ENCODE measurements around the gene PARM1.
A peak's percentile ranks its signal among the peaks of the same experiment; 100 is the strongest.

Gene PARM1

DNA sequence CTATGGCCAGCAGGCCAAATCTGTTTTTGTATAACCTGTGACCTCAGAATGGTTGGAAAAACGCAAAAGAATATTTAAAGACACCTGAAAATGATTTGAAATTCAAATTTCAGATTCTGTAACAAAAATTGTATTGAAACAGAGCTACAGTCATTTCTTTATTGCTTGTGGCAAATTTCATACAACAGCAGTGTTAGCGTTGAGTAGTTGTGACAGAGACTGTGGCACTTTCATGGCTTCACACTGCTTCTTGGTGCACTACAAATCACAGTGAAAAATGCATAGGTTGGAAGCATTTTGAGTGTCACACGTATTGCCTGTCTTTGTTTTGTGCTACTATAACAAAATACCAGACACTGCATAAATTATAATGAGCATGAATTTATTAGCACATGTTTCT is 12.2 kb upstream of the PARM1 start:
- DNase-seq (ENCODE audit: insufficient read length) (no peak), FAIRE-seq (no peak)
- no peak for TF ChIP-seq TAF1 (IDR thresholded peaks at IDR 0.05; ENCODE audit: borderline replicate concordance, low read depth, low read length)
- TF ChIP-seq POLR2AphosphoS5 (IDR thresholded peaks at IDR 0.05; ENCODE audit: low read depth, low read length), result no peak
- no peak for TF ChIP-seq POLR2A (IDR thresholded peaks at IDR 0.05; ENCODE audit: low read depth, low read length)

DNA sequence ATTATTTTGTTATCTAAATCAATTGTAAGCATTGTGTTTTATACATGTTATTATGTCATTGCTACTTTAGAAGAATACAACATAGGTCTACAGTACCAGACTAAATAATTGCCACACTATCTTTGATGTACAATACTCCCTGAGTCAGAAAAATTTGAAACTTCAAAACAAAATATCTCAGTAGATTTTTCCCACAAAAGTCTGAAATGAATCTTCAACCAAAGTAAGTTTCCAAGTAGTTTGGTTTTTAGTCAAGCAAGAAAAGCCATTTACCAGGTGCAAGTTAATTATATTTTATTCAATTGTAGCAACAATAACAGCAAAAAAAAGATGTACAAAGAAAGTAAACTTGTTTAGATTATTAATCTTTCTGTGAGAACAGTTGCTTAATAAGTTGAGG is 11.4 kb upstream of the PARM1 start:
- FAIRE-seq (no peak), DNase-seq (ENCODE audit: insufficient read length) (no peak)
- TF ChIP-seq POLR2AphosphoS5 (IDR thresholded peaks at IDR 0.05; ENCODE audit: low read depth, low read length) (no peak), TAF1 (IDR thresholded peaks at IDR 0.05; ENCODE audit: borderline replicate concordance, low read depth, low read length) (no peak), POLR2A (IDR thresholded peaks at IDR 0.05; ENCODE audit: low read depth, low read length) (no peak)

DNA sequence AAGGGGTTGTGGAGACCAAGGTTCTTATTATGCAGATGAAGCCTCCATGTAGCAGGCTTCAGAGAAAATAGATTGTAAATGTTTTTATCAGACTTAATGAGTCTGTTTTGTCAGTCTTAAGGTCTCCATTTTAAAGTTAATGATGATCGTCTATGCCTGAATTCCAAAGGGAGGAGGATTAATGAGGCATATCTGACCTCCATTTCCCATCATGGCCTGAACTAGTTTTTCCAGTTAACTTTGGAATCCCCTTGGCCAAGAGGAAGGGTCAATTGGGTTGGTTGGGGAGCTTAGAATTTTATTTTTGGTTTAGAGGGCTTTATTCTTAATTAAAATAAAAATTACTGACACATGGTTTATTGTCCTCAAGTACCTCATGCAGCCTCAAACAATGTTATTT is 6.9 kb upstream of the PARM1 start:
- TF ChIP-seq TAF1 (IDR thresholded peaks at IDR 0.05; ENCODE audit: borderline replicate concordance, low read depth, low read length) (no peak), POLR2A (IDR thresholded peaks at IDR 0.05; ENCODE audit: low read depth, low read length) (no peak), POLR2AphosphoS5 (IDR thresholded peaks at IDR 0.05; ENCODE audit: low read depth, low read length) (no peak)
- no peak for FAIRE-seq
- DNase-seq (ENCODE audit: insufficient read length), result no peak

DNA sequence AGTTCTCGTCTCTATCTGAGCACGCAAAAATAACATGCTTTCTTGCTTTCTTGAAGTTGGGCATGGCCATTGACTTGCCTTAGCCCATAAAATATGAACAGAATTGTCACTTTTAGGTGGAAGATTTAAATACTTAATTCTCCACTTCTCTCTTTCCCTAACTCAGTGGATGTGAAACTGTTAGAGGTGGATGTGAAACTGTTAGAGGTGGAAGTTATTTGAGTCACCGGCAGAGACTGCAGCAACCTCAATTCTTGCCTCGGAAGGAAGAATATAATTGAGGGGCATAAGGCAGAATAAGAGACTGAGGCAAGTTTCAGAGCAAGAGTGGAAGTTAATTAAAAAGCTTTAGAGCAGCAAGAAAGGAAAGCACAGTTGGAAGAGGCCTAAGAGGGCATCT is 2.8 kb upstream of the PARM1 start:
- TF ChIP-seq POLR2AphosphoS5 (IDR thresholded peaks at IDR 0.05; ENCODE audit: low read depth, low read length) (no peak), POLR2A (IDR thresholded peaks at IDR 0.05; ENCODE audit: low read depth, low read length) (no peak), TAF1 (IDR thresholded peaks at IDR 0.05; ENCODE audit: borderline replicate concordance, low read depth, low read length) (no peak)
- FAIRE-seq, result peak; percentile 58
- no peak for DNase-seq (ENCODE audit: insufficient read length)

DNA sequence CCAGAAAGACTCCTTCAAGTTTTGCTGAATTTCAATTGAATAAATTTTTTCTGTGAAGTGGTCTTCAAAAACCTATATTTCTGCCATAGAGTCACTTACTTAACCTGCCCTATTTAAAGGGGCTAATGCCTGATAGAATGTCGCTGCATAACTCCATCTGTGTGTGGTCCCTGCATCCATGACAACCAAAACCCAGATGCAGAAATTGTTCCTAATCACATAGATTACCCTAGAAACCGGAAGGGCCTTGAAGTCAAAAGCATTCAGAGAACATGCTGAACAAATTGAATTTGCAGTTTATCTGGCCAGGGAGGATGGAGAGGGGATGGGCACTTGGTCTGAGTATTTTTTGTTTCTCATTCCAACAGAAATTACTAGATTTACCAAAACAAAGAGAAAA is 1.5 kb upstream of the PARM1 start:
- no peak for DNase-seq (ENCODE audit: insufficient read length)
- TF ChIP-seq POLR2A (IDR thresholded peaks at IDR 0.05; ENCODE audit: low read depth, low read length), result no peak
- TF ChIP-seq POLR2AphosphoS5 (IDR thresholded peaks at IDR 0.05; ENCODE audit: low read depth, low read length), result no peak
- no peak for TF ChIP-seq TAF1 (IDR thresholded peaks at IDR 0.05; ENCODE audit: borderline replicate concordance, low read depth, low read length)
- peak; percentile 14 for FAIRE-seq

DNA sequence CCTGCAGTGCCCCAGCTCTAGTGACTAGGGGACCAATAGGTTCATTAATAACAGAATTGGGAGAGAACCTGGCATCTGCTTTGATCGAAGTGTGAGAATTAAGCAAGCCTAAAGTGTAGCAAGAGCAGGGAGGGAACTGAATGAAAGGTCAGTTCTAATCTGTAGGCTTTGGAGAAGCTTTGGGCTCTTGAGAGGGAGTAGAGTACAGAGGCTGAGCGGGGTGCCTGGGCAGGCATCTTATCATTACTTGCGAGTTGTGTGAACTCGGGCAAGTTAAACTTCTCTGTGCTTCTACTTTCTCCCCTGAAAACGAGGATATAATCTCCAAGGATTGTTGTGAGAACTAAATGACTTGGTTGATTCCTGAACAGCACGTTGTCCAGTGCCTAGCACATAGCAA is 906 bp upstream of the PARM1 start:
- no peak for FAIRE-seq
- no peak for TF ChIP-seq POLR2A (IDR thresholded peaks at IDR 0.05; ENCODE audit: low read depth, low read length)

DNA sequence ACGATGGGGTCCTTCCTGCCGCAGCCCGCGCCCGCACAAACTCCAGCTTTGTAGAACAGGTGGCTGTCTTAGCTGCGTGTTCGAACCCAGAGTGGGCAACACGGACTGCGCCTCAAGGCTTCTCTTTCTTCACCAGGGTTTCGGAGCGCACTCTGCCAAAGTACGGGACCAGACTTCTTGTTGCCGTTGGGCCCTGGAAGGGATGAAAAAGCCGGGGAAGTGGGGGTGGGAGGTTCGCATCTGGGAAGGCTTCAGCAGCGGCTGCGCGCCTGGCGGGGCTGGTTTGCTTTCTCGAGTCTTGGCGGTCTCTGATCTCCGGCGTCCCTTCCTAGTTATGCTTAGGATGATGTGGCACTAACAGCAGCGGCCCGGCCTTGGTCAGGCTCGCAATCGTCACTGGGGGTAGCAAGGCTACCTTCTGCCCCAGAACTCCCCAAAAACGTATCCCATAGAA is 673 bp downstream of the PARM1 start:
- no peak for TF ChIP-seq POLR2A (IDR thresholded peaks at IDR 0.05; ENCODE audit: low read depth, low read length)
- no peak for TF ChIP-seq TAF1 (IDR thresholded peaks at IDR 0.05; ENCODE audit: borderline replicate concordance, low read depth, low read length)
- no peak for TF ChIP-seq POLR2AphosphoS5 (IDR thresholded peaks at IDR 0.05; ENCODE audit: low read depth, low read length)
- FAIRE-seq, result no peak
- peak; percentile 18 for DNase-seq (ENCODE audit: insufficient read length)

More for the DNA sequence above, 906 bp upstream of the PARM1 start:
- DNase-seq (ENCODE audit: insufficient read length), result no peak

DNA sequence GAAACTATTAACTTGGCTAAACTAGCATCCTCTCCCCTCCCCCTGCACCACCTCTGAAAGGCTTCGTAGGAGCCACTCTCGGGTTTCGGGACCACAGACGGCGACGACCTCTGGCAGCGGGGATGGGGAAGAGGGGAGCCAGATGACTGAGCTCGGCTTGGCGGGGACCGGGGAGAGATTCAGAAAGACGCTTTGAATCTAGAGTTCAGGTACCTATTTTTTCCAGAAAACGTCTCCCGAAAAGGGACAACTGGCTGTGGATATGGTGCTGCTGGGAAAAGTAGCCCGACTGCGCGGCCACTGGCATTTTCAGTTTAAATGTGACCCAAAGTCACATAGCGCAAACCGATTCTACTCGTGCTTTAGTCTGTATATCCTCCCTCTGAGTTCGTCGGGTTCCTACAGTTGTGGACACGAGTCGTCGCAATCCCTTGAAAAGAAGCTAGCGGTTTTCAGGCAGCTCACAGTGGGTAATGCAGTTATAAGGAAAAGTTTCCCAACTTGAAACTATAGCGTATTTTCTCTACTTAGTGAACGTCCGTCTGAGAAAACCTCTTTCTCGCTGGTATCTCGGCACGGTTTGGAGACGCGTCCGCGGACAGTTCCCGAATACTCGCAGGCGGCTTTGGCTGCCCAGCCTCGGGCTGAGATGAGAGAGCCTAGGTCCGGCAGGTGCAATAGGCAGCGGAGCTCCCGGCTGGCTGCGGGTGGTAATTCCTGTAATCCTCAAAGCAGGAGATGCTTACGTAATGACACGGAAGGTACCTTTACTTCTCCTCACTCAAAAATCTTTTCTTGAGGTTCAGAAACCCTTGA is 1.3 kb downstream of the PARM1 start:
- peak; percentile 29 for DNase-seq (ENCODE audit: insufficient read length)
- FAIRE-seq, result peak; percentile 71
- no peak for TF ChIP-seq POLR2AphosphoS5 (IDR thresholded peaks at IDR 0.05; ENCODE audit: low read depth, low read length)

DNA sequence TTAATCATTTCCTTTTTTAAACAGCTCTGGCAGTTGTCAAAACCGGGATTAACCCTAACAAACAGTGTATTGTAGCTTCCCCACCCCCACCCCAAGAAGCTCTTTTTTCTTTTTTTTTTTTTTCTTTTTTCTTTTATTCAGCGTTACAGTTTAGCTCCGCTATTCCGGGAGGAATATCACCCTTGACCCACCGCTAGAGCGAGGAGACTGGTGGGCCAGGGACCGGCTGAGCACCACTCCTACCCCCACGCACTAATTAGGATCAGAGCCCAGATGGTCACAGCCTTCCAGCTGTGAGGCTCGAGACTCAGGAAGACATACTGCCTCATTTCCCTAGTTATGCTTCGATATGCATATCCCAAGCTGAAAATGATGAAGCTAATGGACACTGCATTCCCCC is 2.0 kb downstream of the PARM1 start:
- DNase-seq (ENCODE audit: insufficient read length) (no peak), FAIRE-seq (no peak)
- no peak for TF ChIP-seq POLR2AphosphoS5 (IDR thresholded peaks at IDR 0.05; ENCODE audit: low read depth, low read length)
- TF ChIP-seq POLR2A (IDR thresholded peaks at IDR 0.05; ENCODE audit: low read depth, low read length), result no peak
- TF ChIP-seq TAF1 (IDR thresholded peaks at IDR 0.05; ENCODE audit: borderline replicate concordance, low read depth, low read length), result no peak

DNA sequence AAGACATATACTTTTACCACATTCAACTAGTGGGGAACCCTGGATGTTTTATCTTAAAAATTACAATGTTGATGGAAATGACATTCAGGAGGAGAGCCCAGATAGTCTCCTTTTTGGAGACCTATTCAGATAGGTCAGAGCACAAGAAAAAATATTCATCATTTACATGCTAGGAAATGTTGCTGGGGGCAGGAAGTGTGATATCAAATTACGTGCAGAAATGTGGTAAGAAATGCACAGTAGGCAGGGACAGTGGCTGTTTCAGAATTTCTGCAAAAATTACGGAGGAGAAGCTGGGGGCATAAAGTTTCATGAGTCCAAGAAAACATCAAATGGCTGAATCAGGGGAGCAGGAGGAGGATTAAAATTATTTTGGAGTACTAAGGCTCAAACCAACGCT is 8.2 kb downstream of the PARM1 start:
- TF ChIP-seq POLR2AphosphoS5 (IDR thresholded peaks at IDR 0.05; ENCODE audit: low read depth, low read length), result no peak
- TF ChIP-seq POLR2A (IDR thresholded peaks at IDR 0.05; ENCODE audit: low read depth, low read length), result no peak
- no peak for TF ChIP-seq TAF1 (IDR thresholded peaks at IDR 0.05; ENCODE audit: borderline replicate concordance, low read depth, low read length)
- no peak for DNase-seq (ENCODE audit: insufficient read length)
- no peak for FAIRE-seq

DNA sequence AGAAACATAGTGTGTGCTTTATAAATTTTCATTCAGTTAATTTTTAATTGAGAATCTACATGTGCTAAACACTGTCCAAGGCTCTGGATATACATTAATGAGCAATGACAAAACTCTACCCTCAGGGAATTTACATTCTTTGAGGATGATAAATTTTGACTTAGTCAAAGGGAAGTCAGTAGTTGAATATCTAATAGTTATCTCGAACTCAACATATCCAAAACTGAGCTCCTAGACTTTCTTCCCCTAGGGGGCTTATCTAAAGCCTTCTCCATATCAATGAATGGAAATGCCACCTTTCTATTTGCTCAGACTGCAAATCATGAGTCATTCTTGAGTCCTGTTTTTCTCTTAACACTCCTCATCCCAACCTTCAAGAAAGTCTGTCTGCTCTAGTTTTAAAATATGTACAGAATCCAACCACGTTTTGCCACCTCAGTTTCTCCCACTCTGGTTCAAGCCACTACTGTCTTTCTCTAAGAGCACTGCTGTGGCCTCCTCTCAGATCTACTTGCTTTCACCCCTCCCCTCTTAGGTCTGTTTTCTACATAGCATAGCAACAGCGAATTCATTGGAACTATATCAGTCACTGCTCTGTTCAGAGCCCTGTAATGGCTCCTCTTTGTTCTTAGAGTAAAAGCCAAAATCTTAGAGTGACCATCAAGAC is 9.5 kb downstream of the PARM1 start:
- DNase-seq (ENCODE audit: insufficient read length) (no peak), FAIRE-seq (no peak)
- no peak for TF ChIP-seq TAF1 (IDR thresholded peaks at IDR 0.05; ENCODE audit: borderline replicate concordance, low read depth, low read length)
- TF ChIP-seq POLR2A (IDR thresholded peaks at IDR 0.05; ENCODE audit: low read depth, low read length), result no peak
- no peak for TF ChIP-seq POLR2AphosphoS5 (IDR thresholded peaks at IDR 0.05; ENCODE audit: low read depth, low read length)

DNA sequence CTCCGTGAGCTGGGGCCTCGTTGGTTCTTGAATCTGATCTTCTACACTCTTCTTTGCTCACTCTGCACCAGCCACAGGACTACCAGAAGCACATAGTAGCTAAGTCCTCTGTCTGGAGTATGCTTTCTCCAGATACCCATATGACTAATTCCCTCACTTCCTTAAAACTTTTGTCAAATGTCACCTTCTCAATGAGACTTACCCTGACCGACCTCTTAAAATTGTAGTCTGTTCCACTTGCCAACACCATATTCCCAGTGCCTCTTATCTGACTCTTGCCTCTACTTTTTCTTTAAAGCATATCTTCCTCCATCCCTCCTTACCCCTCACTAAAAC is 10.0 kb downstream of the PARM1 start:
- no peak for FAIRE-seq
- DNase-seq (ENCODE audit: insufficient read length), result no peak
- TF ChIP-seq POLR2AphosphoS5 (IDR thresholded peaks at IDR 0.05; ENCODE audit: low read depth, low read length), result no peak
- no peak for TF ChIP-seq POLR2A (IDR thresholded peaks at IDR 0.05; ENCODE audit: low read depth, low read length)
- TF ChIP-seq TAF1 (IDR thresholded peaks at IDR 0.05; ENCODE audit: borderline replicate concordance, low read depth, low read length), result no peak

Measured in GM12892 (cell line).